Natural killer cell (primary cell): ENCODE measurements around the gene PBXIP1. TPM values are rescaled to one million over a fixed set of nuclear protein-coding genes. Genes with fewer than 3 reads are reported as not detected.

Source experiments
- ATAC-seq, 3 donors: fragments of 150-1000 bp in 2 of 3; fragments of 200-7000 bp in 1 of 3; cut with Tn5 transposase; 1 replicate in 1 of 3; 2 replicates in 2 of 3; pipeline ENCODE4 v1.10.0; 2021; ENCODE audit warnings: mild to moderate bottlenecking in 2 of 3, moderate library complexity in 2 of 3
- DNase-seq, 2 donors: peaks; one replicate each; pipeline versions ENCODE4 v3.0.0 to v3.0.0-alpha.2; 2013 to 2021; ENCODE audit warnings: mixed read lengths in 1 of 2
- H3K27ac ChIP-seq: one replicate; pipeline ENCODE4 v1.5.1; 2013; ENCODE audit warnings: mild to moderate bottlenecking, low read length
- H3K27me3 ChIP-seq: one replicate; pipeline ENCODE4 v1.6.1; 2013; ENCODE audit warnings: low read length; ENCODE audit not compliant: control insufficient read depth, insufficient read depth
- H3K36me3 ChIP-seq: one replicate; pipeline ENCODE4 v1.6.1; 2013; ENCODE audit warnings: low read length; ENCODE audit not compliant: control insufficient read depth, insufficient read depth
- H3K4me1 ChIP-seq: one replicate; pipeline ENCODE4 v1.6.1; 2013; ENCODE audit warnings: low read length; ENCODE audit not compliant: control insufficient read depth, insufficient read depth
- H3K4me3 ChIP-seq: one replicate; pipeline ENCODE4 v1.5.1; 2013; ENCODE audit warnings: low read length
- H3K9me3 ChIP-seq: one replicate; pipeline ENCODE4 v1.6.1; 2013; ENCODE audit warnings: low read length; ENCODE audit not compliant: control insufficient read depth, insufficient read depth
- H3K27ac Mint-ChIP-seq, 2 donors: one replicate each; pipeline ENCODE4 v1.8.0; 2022; ENCODE audit warnings: mild to moderate bottlenecking in 2 of 2, mixed read lengths in 2 of 2, moderate library complexity in 1 of 2
- H3K27me3 Mint-ChIP-seq, 2 donors: one replicate each; pipeline ENCODE4 v1.8.0; 2022; ENCODE audit warnings: low read depth in 2 of 2, mixed read lengths in 2 of 2
- H3K36me3 Mint-ChIP-seq: one replicate; pipeline ENCODE4 v1.8.0; 2022; ENCODE audit warnings: mixed read lengths
- H3K4me1 Mint-ChIP-seq, 2 donors: one replicate each; pipeline ENCODE4 v1.8.0; 2022; ENCODE audit warnings: mixed read lengths in 2 of 2
- H3K4me3 Mint-ChIP-seq: one replicate; pipeline ENCODE4 v1.8.0; 2022; ENCODE audit warnings: mild to moderate bottlenecking, moderate library complexity, mixed read lengths
- H3K9me3 Mint-ChIP-seq, 2 donors: one replicate each; pipeline ENCODE4 v1.8.0; 2022; ENCODE audit warnings: mixed read lengths in 2 of 2
- CTCF ChIP-seq: fragments of 200-600 bp; IDR thresholded peaks from one replicate; pipeline ENCODE4 v1.8.0; 2022; ENCODE audit warnings: antibody characterized with exemption
- WGBS: methylation state at CpG from one replicate; pipeline ENCODE4 v1.1.7; 2013; ENCODE audit warnings: missing lambda C conversion rate; ENCODE audit not compliant: insufficient coverage; 5-methylcytosine and 5-hydroxymethylcytosine counted together
- intact Hi-C: fragments of 100-400 bp; cut with micrococcal nuclease; formaldehyde crosslinking; loops from one replicate; pipeline ENCODE4 v1.14.2; 2022
- total RNA-seq, 4 donors: library from RNA; stranded (reverse); fragments of 120-200 nt in 1 of 4; gene quantifications; one replicate each; pipeline versions ENCODE4 v1.2.3 to v1.2.4, GENCODE V29; 2013 to 2022

Gene PBXIP1
- total RNA-seq, 3 donors from 2014 or later (not counting 1 experiment from before 2014, with no cell fraction given), result 158 to 200 (median 197) TPM

DNA sequence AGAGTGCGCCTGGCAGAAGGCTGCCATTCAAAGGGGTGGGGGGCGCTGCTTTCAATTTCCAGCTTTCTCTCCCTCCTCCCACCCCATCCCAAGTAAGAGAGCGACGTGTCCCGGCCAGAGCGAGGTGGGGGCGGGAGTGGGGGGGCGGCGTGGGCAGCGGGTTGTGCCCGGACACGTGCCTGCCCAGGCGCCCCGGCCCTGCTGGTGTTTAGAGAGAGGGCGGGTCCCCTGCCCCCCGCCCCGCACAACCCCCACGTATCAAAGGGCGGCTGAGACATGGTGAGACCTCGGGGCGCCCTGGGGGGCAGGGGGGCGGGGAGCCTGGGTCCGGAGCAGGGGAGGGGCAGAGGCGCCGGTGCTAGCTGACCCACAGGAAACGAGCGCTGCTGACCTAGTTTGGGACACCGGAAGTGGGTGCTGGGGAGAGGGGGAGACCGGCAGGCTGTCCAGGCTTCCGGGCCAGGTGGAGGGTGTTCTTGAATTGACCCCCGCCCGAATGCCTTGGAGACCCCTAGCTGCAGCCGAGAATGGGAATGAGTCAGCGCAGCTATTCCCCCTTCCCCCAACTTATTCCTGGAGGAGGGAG, 48.0 kb upstream of the PBXIP1 start:
- H3K9me3 Mint-ChIP-seq, result no peaks in the 10 kb centered on the region
- peaks cover 29 to 78% of the 10 kb centered on the region in 2 donors for H3K4me1 Mint-ChIP-seq

GRCh38 chr1:155003227-155003765, 47.4 kb upstream of the PBXIP1 start:
- Mint-ChIP-seq H3K36me3 (no peaks in the 10 kb centered on the region), H3K4me3 (peak overlapping the region; percentile 95), H3K9me3 (no peaks in the 10 kb centered on the region), H3K27ac (peak overlapping the region; percentile 89 to 92), H3K4me1 (peaks cover 31 to 75% of the 10 kb centered on the region in 2 donors), H3K27me3 (no peaks in the 10 kb centered on the region)
- peak overlapping the region; percentile 76 for H3K27ac ChIP-seq
- DNase-seq (peak in 1 of 2 donors; percentile 46), ATAC-seq (no peak)
- no peaks in the 10 kb centered on the region for H3K9me3 ChIP-seq
- no peaks in the 10 kb centered on the region for H3K27me3 ChIP-seq
- intact Hi-C loops, result loop anchor here (5.0 kb wide), 2 partner anchors 59 to 446 kb away; partner anchors contain the start of genes EFNA4 and UBE2Q1
- no peak for TF ChIP-seq CTCF
- WGBS, result 0% methylated on average over 29 of the region's 37 CpGs
- H3K4me3 ChIP-seq, result peak overlapping the region; percentile 95
- no peaks in the 10 kb centered on the region for H3K36me3 ChIP-seq
- peaks cover 87% of the 10 kb centered on the region for H3K4me1 ChIP-seq

More for the DNA sequence above, 48.0 kb upstream of the PBXIP1 start:
- Histone ChIP-seq H3K27ac (peak overlapping the region; percentile 76), H3K4me1 (peaks cover 86% of the 10 kb centered on the region), H3K27me3 (no peaks in the 10 kb centered on the region), H3K36me3 (no peaks in the 10 kb centered on the region), H3K9me3 (no peaks in the 10 kb centered on the region), H3K4me3 (peak overlapping the region; percentile 95)
- Mint-ChIP-seq H3K27ac (peak overlapping the region; percentile 89 to 92), H3K27me3 (no peaks in the 10 kb centered on the region), H3K36me3 (no peaks in the 10 kb centered on the region), H3K4me3 (peak overlapping the region; percentile 95)
- intact Hi-C loops, result loop anchor here (5.0 kb wide), 2 partner anchors 58 to 447 kb away; partner anchors contain the start of genes EFNA4 and UBE2Q1
- ATAC-seq (no peak), DNase-seq (peak in 1 of 2 donors; percentile 30)
- TF ChIP-seq CTCF, result no peak
- WGBS, result 5% methylated on average over 27 of the region's 34 CpGs

GRCh38 chr1:155002464-155003226, 46.7 kb upstream of the PBXIP1 start, which contains the start of gene ZBTB7B:
TSS of gene ZBTB7B (plus strand) at chr1:155002802. CDS start at chr1:155014661, 11,859 bp downstream.
- Mint-ChIP-seq H3K9me3 (no peaks in the 10 kb centered on the region), H3K4me3 (peak within 1 kb of the TSS; percentile 95), H3K27me3 (no peaks in the 10 kb centered on the region), H3K4me1 (peaks cover 31 to 69% of the 10 kb centered on the region in 2 donors), H3K36me3 (no peaks in the 10 kb centered on the region), H3K27ac (peak within 1 kb of the TSS; percentile 89 to 92)
- Histone ChIP-seq H3K27ac (peak within 1 kb of the TSS; percentile 94), H3K36me3 (no peaks in the 10 kb centered on the region), H3K4me1 (peaks cover 86% of the 10 kb centered on the region), H3K27me3 (no peaks in the 10 kb centered on the region), H3K9me3 (no peaks in the 10 kb centered on the region), H3K4me3 (peak within 1 kb of the TSS; percentile 95)
- no peak for TF ChIP-seq CTCF
- under 1% methylated on average over 28 of the region's 35 CpGs for WGBS
- ATAC-seq, result peak; percentile 19 to 40 (median 28)
- peak in 1 of 2 donors; percentile 43 for DNase-seq
- intact Hi-C loops, result loop anchor here (1.0 to 5.0 kb wide), 4 partner anchors 28 to 445 kb away; partner anchors contain the start of genes CKS1B, EFNA4 and UBE2Q1
